Astrocyte of the cerebellum (primary cell): ENCODE results near the gene NEUROD1.

Source experiments
- DNase-seq: peaks from one replicate; pipeline ENCODE4 v3.0.0-alpha.2; 2011; ENCODE audit warnings: low read depth
- H3K4me3 ChIP-seq: 2 replicates; pipeline ENCODE4 v1.5.1; 2011; ENCODE audit warnings: mild to moderate bottlenecking, low read depth, low read length, moderate library complexity
- CTCF ChIP-seq: IDR thresholded peaks from 2 replicates; pipeline ENCODE4 v1.5.1; 2012; ENCODE audit warnings: low read length, low read depth, moderate library complexity, mild to moderate bottlenecking; ENCODE audit errors: missing control alignments
- in situ Hi-C: cut with HindIII; loops from 2 replicates; pipeline ENCODE4 v1.10.0; 2017; ENCODE audit warnings: low sequenced_read_pairs

The NEUROD1 gene

GRCh38 chr2:181698223-181698622, 17.9 kb upstream of the NEUROD1 start:
- in situ Hi-C loops: no loop called here
- TF ChIP-seq CTCF: no peak
- H3K4me3 ChIP-seq: no peak overlapping the region

GRCh38 chr2:181697571-181697970, 17.3 kb upstream of the NEUROD1 start:
- no peak for DNase-seq
- H3K4me3 ChIP-seq: no peak overlapping the region
- in situ Hi-C loops: no loop called here
- TF ChIP-seq CTCF: no peak

More at GRCh38 chr2:181698223-181698622, 17.9 kb upstream of the NEUROD1 start:
- DNase-seq: no peak

DNA sequence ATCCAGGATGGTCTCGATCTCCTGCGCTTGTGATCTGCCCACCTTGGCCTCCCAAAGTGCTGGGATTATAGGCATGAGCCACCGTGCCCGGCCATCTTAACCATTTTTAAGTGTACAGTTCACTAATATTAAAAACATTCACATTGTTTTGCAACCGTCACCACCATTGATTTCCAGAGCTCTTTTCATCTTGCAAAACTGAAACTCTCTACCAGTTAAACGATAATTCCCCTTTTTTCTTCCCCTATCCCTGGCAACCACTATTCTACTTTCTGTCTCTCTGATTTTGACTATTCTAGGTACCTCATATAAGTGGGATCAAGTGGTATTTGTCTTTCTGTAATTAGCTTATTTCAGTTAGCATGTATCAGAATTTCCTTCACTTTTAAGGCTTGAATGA, 16.8 kb upstream of the NEUROD1 start:
- no peak overlapping the region for H3K4me3 ChIP-seq
- in situ Hi-C loops: no loop called here
- TF ChIP-seq CTCF: no peak
- DNase-seq: no peak

DNA sequence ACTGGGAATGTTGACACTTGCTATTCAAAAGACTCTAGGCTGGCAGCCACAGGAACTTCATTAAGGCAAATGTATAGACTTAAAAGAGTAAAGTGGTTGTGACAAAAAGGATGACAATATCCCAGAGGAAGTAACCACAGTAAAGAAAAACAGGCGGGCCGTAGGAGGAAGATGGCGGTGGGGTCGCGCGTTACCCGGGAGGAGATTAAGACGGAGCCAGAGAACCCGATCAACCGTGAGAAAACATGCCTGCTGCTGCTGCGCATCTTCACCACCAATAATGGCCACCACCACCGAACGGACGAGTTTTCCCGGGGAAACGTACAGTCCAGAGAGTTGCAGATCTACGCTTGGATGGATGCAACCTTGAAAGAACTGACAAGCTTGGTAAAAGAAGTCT, 14.0 kb upstream of the NEUROD1 start:
- no peak overlapping the region for H3K4me3 ChIP-seq
- no peak for TF ChIP-seq CTCF
- no peak for DNase-seq
- in situ Hi-C loops: no loop called here

DNA sequence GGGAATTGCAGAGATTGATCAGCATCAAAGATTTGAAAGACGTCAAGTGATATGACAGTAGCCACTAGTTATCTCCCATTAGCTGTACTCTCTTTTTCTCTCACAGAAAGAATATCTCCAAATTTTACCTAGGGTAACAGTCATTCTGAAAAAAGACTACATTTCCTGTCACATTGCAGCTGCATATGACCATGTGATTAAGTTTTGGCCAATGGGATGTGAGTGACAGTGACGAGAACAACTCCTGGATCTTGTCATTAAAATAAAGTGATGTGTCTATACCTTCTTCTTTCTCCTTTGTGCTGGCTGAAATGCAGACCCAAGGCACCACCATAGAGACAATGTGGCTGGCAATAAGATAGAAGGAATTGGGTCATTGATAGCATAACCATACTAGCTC, 10.5 kb upstream of the NEUROD1 start:
- no peak overlapping the region for H3K4me3 ChIP-seq
- DNase-seq: no peak
- in situ Hi-C loops: no loop called here
- TF ChIP-seq CTCF: no peak

DNA sequence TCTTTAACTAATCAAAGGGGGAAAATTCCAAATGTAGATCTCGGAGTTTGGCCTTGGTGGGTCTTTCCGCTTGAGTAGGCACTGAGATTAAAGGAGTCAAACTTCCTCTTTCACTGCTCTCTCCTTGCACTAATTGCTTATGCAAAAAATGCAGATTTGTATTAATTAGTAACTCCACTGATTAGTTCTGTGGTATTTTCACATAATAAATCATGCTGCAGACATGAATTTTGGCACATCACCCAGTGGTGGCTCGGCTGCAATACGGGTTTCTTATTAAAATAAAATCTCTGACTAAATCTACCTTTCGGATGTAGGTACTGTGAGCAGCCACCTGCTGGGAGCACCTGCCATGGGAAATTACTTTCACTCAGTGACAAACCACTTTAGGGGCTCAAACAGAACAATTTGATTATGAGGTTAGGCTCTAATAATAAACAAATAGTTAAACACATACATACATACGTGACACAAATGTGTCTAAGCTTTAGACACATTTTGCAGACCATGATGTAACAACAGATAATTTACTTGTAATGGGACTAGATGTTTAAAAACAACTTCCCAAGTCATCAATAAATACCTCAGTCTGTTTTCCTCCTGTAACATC, 6.4 kb upstream of the NEUROD1 start:
- in situ Hi-C loops: no loop called here
- DNase-seq: no peak
- no peak for TF ChIP-seq CTCF

More for the DNA sequence above, 6.4 kb upstream of the NEUROD1 start:
- no peak overlapping the region for H3K4me3 ChIP-seq
